HepG2 (cell line): ENCODE results near the gene ANKRD31. TPM values are rescaled to one million over a fixed set of nuclear protein-coding genes. Genes with fewer than 3 reads are reported as not detected.

Experiments
- HCFC1 ChIP-seq: fragments of 150-350 bp; IDR thresholded peaks from 2 replicates; pipeline ENCODE4 v1.6.1; 2014; ENCODE audit warnings: low read depth, low read length
- HNRNPUL1 ChIP-seq: fragments of 200-400 bp; formaldehyde crosslinking; IDR thresholded peaks from 2 replicates; pipeline ENCODE4 v1.6.1; 2017; ENCODE audit warnings: low read depth, mild to moderate bottlenecking, low read length, moderate library complexity
- KLF15 ChIP-seq: sonication (generic); formaldehyde crosslinking; IDR thresholded peaks from 2 replicates; pipeline ENCODE4 v1.8.1; 2023; ENCODE audit warnings: borderline replicate concordance, mild to moderate bottlenecking, inconsistent platforms, missing genetic modification reagents, mixed read lengths
- KLF9 ChIP-seq: IDR thresholded peaks from 2 replicates; pipeline ENCODE4 v1.6.1; 2016; ENCODE audit warnings: low read depth
- MED1 ChIP-seq: sonication (generic); formaldehyde crosslinking; IDR thresholded peaks from 2 replicates; pipeline ENCODE4 v1.4.0; 2020; ENCODE audit warnings: missing genetic modification reagents
- NCOA5 ChIP-seq: sonication (generic); formaldehyde crosslinking; IDR thresholded peaks from 2 replicates; pipeline ENCODE4 v1.4.0; 2020; ENCODE audit warnings: missing genetic modification reagents
- SKI ChIP-seq: fragments of 450-650 bp; IDR thresholded peaks from one replicate; pipeline ENCODE4 v1.6.1; 2018; ENCODE audit warnings: mild to moderate bottlenecking; ENCODE audit not compliant: partially characterized antibody
- TIGD3 ChIP-seq: sonication (generic); formaldehyde crosslinking; IDR thresholded peaks from 2 replicates; pipeline ENCODE4 v1.5.1; 2020; ENCODE audit warnings: mild to moderate bottlenecking, missing genetic modification reagents, borderline replicate concordance
- ZNF33A ChIP-seq: sonication (generic); formaldehyde crosslinking; IDR thresholded peaks from 2 replicates; pipeline ENCODE4 v1.5.1; 2020; ENCODE audit warnings: missing genetic modification reagents, mild to moderate bottlenecking, moderate library complexity, borderline replicate concordance
- ZNF660 ChIP-seq: sonication (generic); formaldehyde crosslinking; IDR thresholded peaks from 2 replicates; pipeline ENCODE4 v1.5.1; 2020; ENCODE audit warnings: mild to moderate bottlenecking, low read depth, missing genetic modification reagents, borderline replicate concordance
- polyA plus RNA-seq, 8 experiments: library from polyadenylated mRNA; depleted of rRNA in 3 of 8; stranded (reverse) in 7 of 8; unstranded in 1 of 8; fragments of >200 nt; fragmentation: Illumina TruSeq in 4 of 8; extraction: Trizol in 4 of 8; gene quantifications; 2 replicates each; pipeline versions ENCODE4 v1.2.1 to v1.2.3, GENCODE V29; 2011 to 2016; ENCODE audit warnings: low read depth in 4 of 8, missing spikeins in 1 of 8, mixed read lengths in 1 of 8; ENCODE audit not compliant: insufficient read depth in 1 of 8
- total RNA-seq, 5 experiments: library from RNA; depleted of rRNA; stranded (reverse); fragments of >200 nt; fragmentation: Illumina TruSeq; extraction: Trizol; gene quantifications; 2 replicates each; pipeline ENCODE4 v1.2.3, GENCODE V29; 2016; ENCODE audit warnings: low read depth in 1 of 5
- TF ChIP-seq, protein P1 (sequence below): sonication (generic); formaldehyde crosslinking; IDR thresholded peaks from 2 replicates; pipeline ENCODE4 v1.4.0; 2020; ENCODE audit warnings: low read depth, mild to moderate bottlenecking, missing genetic modification reagents
- TF ChIP-seq, protein P2 (sequence below): sonication (generic); formaldehyde crosslinking; IDR thresholded peaks from 2 replicates; pipeline ENCODE4 v1.4.0; 2020; ENCODE audit warnings: missing genetic modification reagents

Gene ANKRD31
- total and polyA plus RNA-seq, 2 of the 13 experiments (the other 11 are each of a cell fraction or from before 2014, with no cell fraction given), result 0.01 to 0.09 TPM

- no peak for TF ChIP-seq TIGD3 (CRISPR knock-in tag)
- no peak for TF ChIP-seq ZNF660 (CRISPR knock-in tag)
- no peak for TF ChIP-seq HCFC1
- no peak for TF ChIP-seq SKI
- TF ChIP-seq KLF9, result no peak
- TF ChIP-seq MED1 (CRISPR knock-in tag), result no peak
- TF ChIP-seq, protein P1, sequence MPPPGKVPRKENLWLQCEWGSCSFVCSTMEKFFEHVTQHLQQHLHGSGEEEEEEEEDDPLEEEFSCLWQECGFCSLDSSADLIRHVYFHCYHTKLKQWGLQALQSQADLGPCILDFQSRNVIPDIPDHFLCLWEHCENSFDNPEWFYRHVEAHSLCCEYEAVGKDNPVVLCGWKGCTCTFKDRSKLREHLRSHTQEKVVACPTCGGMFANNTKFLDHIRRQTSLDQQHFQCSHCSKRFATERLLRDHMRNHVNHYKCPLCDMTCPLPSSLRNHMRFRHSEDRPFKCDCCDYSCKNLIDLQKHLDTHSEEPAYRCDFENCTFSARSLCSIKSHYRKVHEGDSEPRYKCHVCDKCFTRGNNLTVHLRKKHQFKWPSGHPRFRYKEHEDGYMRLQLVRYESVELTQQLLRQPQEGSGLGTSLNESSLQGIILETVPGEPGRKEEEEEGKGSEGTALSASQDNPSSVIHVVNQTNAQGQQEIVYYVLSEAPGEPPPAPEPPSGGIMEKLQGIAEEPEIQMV, result no peak
- TF ChIP-seq NCOA5 (CRISPR knock-in tag), result no peak
- TF ChIP-seq, protein P2, sequence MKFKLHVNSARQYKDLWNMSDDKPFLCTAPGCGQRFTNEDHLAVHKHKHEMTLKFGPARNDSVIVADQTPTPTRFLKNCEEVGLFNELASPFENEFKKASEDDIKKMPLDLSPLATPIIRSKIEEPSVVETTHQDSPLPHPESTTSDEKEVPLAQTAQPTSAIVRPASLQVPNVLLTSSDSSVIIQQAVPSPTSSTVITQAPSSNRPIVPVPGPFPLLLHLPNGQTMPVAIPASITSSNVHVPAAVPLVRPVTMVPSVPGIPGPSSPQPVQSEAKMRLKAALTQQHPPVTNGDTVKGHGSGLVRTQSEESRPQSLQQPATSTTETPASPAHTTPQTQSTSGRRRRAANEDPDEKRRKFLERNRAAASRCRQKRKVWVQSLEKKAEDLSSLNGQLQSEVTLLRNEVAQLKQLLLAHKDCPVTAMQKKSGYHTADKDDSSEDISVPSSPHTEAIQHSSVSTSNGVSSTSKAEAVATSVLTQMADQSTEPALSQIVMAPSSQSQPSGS, result no peak
- TF ChIP-seq KLF15 (CRISPR knock-in tag), result no peak
- no peak for TF ChIP-seq HNRNPUL1
- no peak for TF ChIP-seq ZNF33A (CRISPR knock-in tag)
- TF ChIP-seq, all 625 proteins: peak for 0
Observed at GRCh38 chr5:75192264-75192663, 44.4 kb downstream of the ANKRD31 start (continued).
